CD4-positive, alpha-beta T cell treated with Interleukin-17A for 4 hours (primary cell): ENCODE results near the gene CCNL1.
"Not testable (repeated sequence)": the region's sequence is repeated elsewhere in the genome, so short reads cannot be mapped to it uniquely, and the experiment has no call there.

Experiments used
- DNase-seq: peaks from one replicate; pipeline ENCODE4 v3.0.0-alpha.2; 2020; ENCODE audit warnings: mixed read lengths

Gene CCNL1

GRCh38 chr3:157159762-157160657 lies at the start of gene CCNL1:
Gene CCNL1 (minus strand): TSS chr3:157160147. CDS start chr3:157160094, 53 bp downstream.
- peak; percentile 97 for DNase-seq

GRCh38 chr3:157204880-157205279 lies 44.9 kb upstream of the CCNL1 start:
- no peak for DNase-seq

GRCh38 chr3:157204431-157204830 lies 44.5 kb upstream of the CCNL1 start:
- DNase-seq = no peak

- no peak for DNase-seq
These were observed 41.8 kb upstream of the CCNL1 start for GRCh38 chr3:157201648-157202278.

- no peak for DNase-seq
These were observed 39.9 kb upstream of the CCNL1 start for GRCh38 chr3:157199841-157200240.

- DNase-seq = no peak
These were observed 36.0 kb upstream of the CCNL1 start for GRCh38 chr3:157195965-157196364.

- DNase-seq = not testable (repeated sequence)
These were observed 31.2 kb upstream of the CCNL1 start for GRCh38 chr3:157191149-157191548.

GRCh38 chr3:157190380-157190872 lies 30.5 kb upstream of the CCNL1 start:
- DNase-seq = no peak

- DNase-seq = no peak
These were observed 28.4 kb upstream of the CCNL1 start for GRCh38 chr3:157188391-157188790.

- DNase-seq = no peak
These were observed 22.9 kb upstream of the CCNL1 start for GRCh38 chr3:157182879-157183278.

- no peak for DNase-seq
These were observed 20.3 kb upstream of the CCNL1 start for GRCh38 chr3:157180262-157180661.

GRCh38 chr3:157179365-157179803 lies 19.4 kb upstream of the CCNL1 start:
- DNase-seq = no peak

- DNase-seq = not testable (repeated sequence)
These were observed 18.8 kb upstream of the CCNL1 start for GRCh38 chr3:157178503-157179364.

GRCh38 chr3:157177801-157178453 lies 18.0 kb upstream of the CCNL1 start:
- DNase-seq = not testable (repeated sequence)

GRCh38 chr3:157176934-157177333 lies 17.0 kb upstream of the CCNL1 start:
- no peak for DNase-seq

GRCh38 chr3:157175691-157176507 lies 16.0 kb upstream of the CCNL1 start:
- peak; percentile 24 for DNase-seq

- peak; percentile 98 for DNase-seq
These were observed 14.9 kb upstream of the CCNL1 start for GRCh38 chr3:157174649-157175498.

- peak; percentile 27 for DNase-seq
These were observed 14.3 kb upstream of the CCNL1 start for GRCh38 chr3:157174290-157174648.

GRCh38 chr3:157173343-157173742 lies 13.4 kb upstream of the CCNL1 start:
- not testable (repeated sequence) for DNase-seq

GRCh38 chr3:157172746-157173145 lies 12.8 kb upstream of the CCNL1 start:
- DNase-seq = no peak
